ENCODE data around the gene ROR2.

ROR2 gene

GRCh38 chr9:91815896-91816295 lies 134.1 kb downstream of the ROR2 start:
- Histone ChIP-seq H3F3A (ENCODE audit: low read depth) (no peaks in the 10 kb centered on the region), H2AFZ (ENCODE audit: low read length) (no peak overlapping the region), H3K9me3 (ENCODE audit: insufficient read depth, low read depth, low read length) (no peaks in the 10 kb centered on the region), H3K9ac (ENCODE audit: low read depth, low read length, poor library complexity, severe bottlenecking) (no peak overlapping the region), H4K20me1 (ENCODE audit: insufficient read depth, low read length, poor library complexity, severe bottlenecking) (no peaks in the 10 kb centered on the region), H3K36me3 (ENCODE audit: insufficient read depth, low read length) (no peaks in the 10 kb centered on the region), H3K27me3 (ENCODE audit: insufficient read depth, low read length, poor library complexity, severe bottlenecking) (no peaks in the 10 kb centered on the region), H3K79me2 (ENCODE audit: insufficient read depth, low read length) (no peaks in the 10 kb centered on the region), H3K4me3 (ENCODE audit: low read length, poor library complexity, severe bottlenecking) (no peak overlapping the region), H3K4me2 (ENCODE audit: low read depth, low read length, poor library complexity, severe bottlenecking) (no peak overlapping the region), H3K4me1 (ENCODE audit: insufficient read depth, low read length, poor library complexity, severe bottlenecking) (no peaks in the 10 kb centered on the region), H3K9me2 (replicated peaks; ENCODE audit: low read depth, low read length) (no peaks in the 10 kb centered on the region)
- TF ChIP-seq, protein P1, sequence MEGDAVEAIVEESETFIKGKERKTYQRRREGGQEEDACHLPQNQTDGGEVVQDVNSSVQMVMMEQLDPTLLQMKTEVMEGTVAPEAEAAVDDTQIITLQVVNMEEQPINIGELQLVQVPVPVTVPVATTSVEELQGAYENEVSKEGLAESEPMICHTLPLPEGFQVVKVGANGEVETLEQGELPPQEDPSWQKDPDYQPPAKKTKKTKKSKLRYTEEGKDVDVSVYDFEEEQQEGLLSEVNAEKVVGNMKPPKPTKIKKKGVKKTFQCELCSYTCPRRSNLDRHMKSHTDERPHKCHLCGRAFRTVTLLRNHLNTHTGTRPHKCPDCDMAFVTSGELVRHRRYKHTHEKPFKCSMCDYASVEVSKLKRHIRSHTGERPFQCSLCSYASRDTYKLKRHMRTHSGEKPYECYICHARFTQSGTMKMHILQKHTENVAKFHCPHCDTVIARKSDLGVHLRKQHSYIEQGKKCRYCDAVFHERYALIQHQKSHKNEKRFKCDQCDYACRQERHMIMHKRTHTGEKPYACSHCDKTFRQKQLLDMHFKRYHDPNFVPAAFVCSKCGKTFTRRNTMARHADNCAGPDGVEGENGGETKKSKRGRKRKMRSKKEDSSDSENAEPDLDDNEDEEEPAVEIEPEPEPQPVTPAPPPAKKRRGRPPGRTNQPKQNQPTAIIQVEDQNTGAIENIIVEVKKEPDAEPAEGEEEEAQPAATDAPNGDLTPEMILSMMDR (conservative IDR thresholded peaks at IDR 0.05; ENCODE audit: low read length): no peak
- no peak for TF ChIP-seq EZH2phosphoT487 (IDR thresholded peaks at IDR 0.05; ENCODE audit: borderline replicate concordance)

DNA sequence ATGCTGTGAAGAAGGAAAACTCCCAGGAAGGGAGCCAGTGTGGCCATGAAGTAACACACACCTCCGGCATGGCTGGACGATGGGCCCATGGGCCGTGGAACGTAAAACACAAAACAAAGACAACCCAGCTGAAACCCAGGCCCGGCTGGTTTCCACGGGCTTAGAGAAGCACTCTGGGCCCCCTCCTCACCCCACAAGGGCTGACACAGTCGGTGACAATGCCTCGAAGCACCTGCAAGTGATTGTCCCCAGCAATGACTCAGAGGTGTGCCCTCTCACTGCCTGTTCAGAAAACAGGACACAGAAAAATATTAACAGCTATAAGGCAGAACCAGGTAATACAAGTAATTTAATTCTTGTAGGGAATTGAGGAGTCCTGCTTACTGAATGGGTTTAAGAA lies 135.3 kb downstream of the ROR2 start:
- Histone ChIP-seq H3K27me3 (ENCODE audit: insufficient read depth, low read length, poor library complexity, severe bottlenecking) (no peaks in the 10 kb centered on the region), H3K4me1 (ENCODE audit: insufficient read depth, low read length, poor library complexity, severe bottlenecking) (no peaks in the 10 kb centered on the region), H3K4me2 (ENCODE audit: low read depth, low read length, poor library complexity, severe bottlenecking) (no peak overlapping the region), H3F3A (ENCODE audit: low read depth) (no peaks in the 10 kb centered on the region), H3K79me2 (ENCODE audit: insufficient read depth, low read length) (no peaks in the 10 kb centered on the region), H4K20me1 (ENCODE audit: insufficient read depth, low read length, poor library complexity, severe bottlenecking) (no peaks in the 10 kb centered on the region), H3K9ac (ENCODE audit: low read depth, low read length, poor library complexity, severe bottlenecking) (no peak overlapping the region), H3K9me3 (ENCODE audit: insufficient read depth, low read depth, low read length) (no peaks in the 10 kb centered on the region), H2AFZ (ENCODE audit: low read length) (no peak overlapping the region), H3K4me3 (ENCODE audit: low read length, poor library complexity, severe bottlenecking) (no peak overlapping the region), H3K36me3 (ENCODE audit: insufficient read depth, low read length) (no peaks in the 10 kb centered on the region), H3K9me2 (replicated peaks; ENCODE audit: low read depth, low read length) (no peaks in the 10 kb centered on the region)
- TF ChIP-seq, protein P1 (conservative IDR thresholded peaks at IDR 0.05; ENCODE audit: low read length): no peak
- no peak for TF ChIP-seq EZH2phosphoT487 (IDR thresholded peaks at IDR 0.05; ENCODE audit: borderline replicate concordance)

- Histone ChIP-seq H3K4me1 (ENCODE audit: insufficient read depth, low read length, poor library complexity, severe bottlenecking) (no peaks in the 10 kb centered on the region), H3K79me2 (ENCODE audit: insufficient read depth, low read length) (no peaks in the 10 kb centered on the region), H2AFZ (ENCODE audit: low read length) (no peak overlapping the region), H3K27me3 (ENCODE audit: insufficient read depth, low read length, poor library complexity, severe bottlenecking) (no peaks in the 10 kb centered on the region), H4K20me1 (ENCODE audit: insufficient read depth, low read length, poor library complexity, severe bottlenecking) (no peaks in the 10 kb centered on the region), H3K9ac (ENCODE audit: low read depth, low read length, poor library complexity, severe bottlenecking) (no peak overlapping the region), H3K9me3 (ENCODE audit: insufficient read depth, low read depth, low read length) (no peaks in the 10 kb centered on the region), H3F3A (ENCODE audit: low read depth) (no peaks in the 10 kb centered on the region), H3K9me2 (replicated peaks; ENCODE audit: low read depth, low read length) (no peaks in the 10 kb centered on the region), H3K4me3 (ENCODE audit: low read length, poor library complexity, severe bottlenecking) (no peak overlapping the region), H3K4me2 (ENCODE audit: low read depth, low read length, poor library complexity, severe bottlenecking) (no peak overlapping the region), H3K36me3 (ENCODE audit: insufficient read depth, low read length) (no peaks in the 10 kb centered on the region)
- TF ChIP-seq, protein P1 (conservative IDR thresholded peaks at IDR 0.05; ENCODE audit: low read length): no peak
- TF ChIP-seq EZH2phosphoT487 (IDR thresholded peaks at IDR 0.05; ENCODE audit: borderline replicate concordance): no peak
Measured at GRCh38 chr9:91814201-91814600, 135.8 kb downstream of the ROR2 start.
